ENCODE measurements around the gene CWC25.

DNA sequence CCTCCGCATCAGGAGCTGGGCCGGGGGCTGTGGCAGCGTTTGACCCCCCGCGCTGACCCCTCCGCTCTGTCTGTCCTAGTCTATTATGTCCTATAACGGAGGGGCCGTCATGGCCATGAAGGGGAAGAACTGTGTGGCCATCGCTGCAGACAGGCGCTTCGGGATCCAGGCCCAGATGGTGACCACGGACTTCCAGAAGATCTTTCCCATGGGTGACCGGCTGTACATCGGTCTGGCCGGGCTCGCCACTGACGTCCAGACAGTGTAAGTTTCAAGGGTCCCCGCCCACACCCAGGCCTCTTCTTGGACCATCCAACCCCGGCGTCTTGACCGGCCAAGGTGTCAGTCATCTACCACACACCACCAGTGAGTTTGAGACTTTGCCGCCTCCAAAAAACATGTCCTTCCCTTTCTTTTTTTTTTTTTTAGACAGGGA lies 72.0 kb downstream of the CWC25 start:
- TF ChIP-seq, protein P1, sequence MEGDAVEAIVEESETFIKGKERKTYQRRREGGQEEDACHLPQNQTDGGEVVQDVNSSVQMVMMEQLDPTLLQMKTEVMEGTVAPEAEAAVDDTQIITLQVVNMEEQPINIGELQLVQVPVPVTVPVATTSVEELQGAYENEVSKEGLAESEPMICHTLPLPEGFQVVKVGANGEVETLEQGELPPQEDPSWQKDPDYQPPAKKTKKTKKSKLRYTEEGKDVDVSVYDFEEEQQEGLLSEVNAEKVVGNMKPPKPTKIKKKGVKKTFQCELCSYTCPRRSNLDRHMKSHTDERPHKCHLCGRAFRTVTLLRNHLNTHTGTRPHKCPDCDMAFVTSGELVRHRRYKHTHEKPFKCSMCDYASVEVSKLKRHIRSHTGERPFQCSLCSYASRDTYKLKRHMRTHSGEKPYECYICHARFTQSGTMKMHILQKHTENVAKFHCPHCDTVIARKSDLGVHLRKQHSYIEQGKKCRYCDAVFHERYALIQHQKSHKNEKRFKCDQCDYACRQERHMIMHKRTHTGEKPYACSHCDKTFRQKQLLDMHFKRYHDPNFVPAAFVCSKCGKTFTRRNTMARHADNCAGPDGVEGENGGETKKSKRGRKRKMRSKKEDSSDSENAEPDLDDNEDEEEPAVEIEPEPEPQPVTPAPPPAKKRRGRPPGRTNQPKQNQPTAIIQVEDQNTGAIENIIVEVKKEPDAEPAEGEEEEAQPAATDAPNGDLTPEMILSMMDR (IDR thresholded peaks at IDR 0.05) = no peak
- no peak for TF ChIP-seq POLR2A (IDR thresholded peaks at IDR 0.05)
